Superior temporal gyrus (tissue), 1 donor: ENCODE measurements around the gene ANGPTL8.

Experiments used
- DNase-seq: peaks from one replicate; pipeline ENCODE4 v3.0.0-alpha.2; 2016; ENCODE audit errors: extremely low spot score

ANGPTL8 gene

GRCh38 chr19:11203194-11204075 is 36.0 kb upstream of the ANGPTL8 start:
- peak; percentile 63 for DNase-seq

- no peak for DNase-seq
Observed at GRCh38 chr19:11204076-11204602, 35.3 kb upstream of the ANGPTL8 start.

GRCh38 chr19:11204943-11205349 is 34.5 kb upstream of the ANGPTL8 start:
- no peak for DNase-seq

GRCh38 chr19:11205939-11206570 is 33.4 kb upstream of the ANGPTL8 start:
- DNase-seq = no peak

- DNase-seq = no peak
Observed at GRCh38 chr19:11208561-11209471, 30.6 kb upstream of the ANGPTL8 start.

GRCh38 chr19:11209839-11210655 is 29.4 kb upstream of the ANGPTL8 start:
- no peak for DNase-seq

- DNase-seq = no peak
Observed at GRCh38 chr19:11210656-11210928, 28.8 kb upstream of the ANGPTL8 start.

GRCh38 chr19:11214387-11214786 is 25.0 kb upstream of the ANGPTL8 start:
- DNase-seq = no peak

GRCh38 chr19:11221082-11221598 is 18.3 kb upstream of the ANGPTL8 start:
- no peak for DNase-seq

- DNase-seq = no peak
Observed at GRCh38 chr19:11223200-11223599, 16.2 kb upstream of the ANGPTL8 start.

- no peak for DNase-seq
Observed at GRCh38 chr19:11224429-11224828, 15.0 kb upstream of the ANGPTL8 start.

- no peak for DNase-seq
Observed at GRCh38 chr19:11225172-11225571, 14.2 kb upstream of the ANGPTL8 start.

GRCh38 chr19:11225815-11226214 is 13.6 kb upstream of the ANGPTL8 start:
- no peak for DNase-seq

- no peak for DNase-seq
Observed at GRCh38 chr19:11226716-11227166, 12.7 kb upstream of the ANGPTL8 start.

- no peak for DNase-seq
Observed at GRCh38 chr19:11227195-11227886, 12.1 kb upstream of the ANGPTL8 start.

GRCh38 chr19:11230621-11231386 is 8.6 kb upstream of the ANGPTL8 start:
- DNase-seq = no peak

GRCh38 chr19:11232555-11232954 is 6.9 kb upstream of the ANGPTL8 start:
- DNase-seq = no peak

GRCh38 chr19:11233073-11233472 is 6.3 kb upstream of the ANGPTL8 start:
- no peak for DNase-seq

GRCh38 chr19:11234486-11235075 is 4.8 kb upstream of the ANGPTL8 start:
- no peak for DNase-seq
